HEK293T (cell line): Measurements from ENCODE around the gene UTP14A.

ENCODE experiments used
- CTCF ChIA-PET: fragments of 350-600 bp; formaldehyde crosslinking; extraction: SDS; loops from one replicate; lab custom pipeline; 2021; ENCODE audit warnings: antibody characterized with exemption, inconsistent platforms; lab: Yijun Ruan, JAX
- POLR2A ChIA-PET: fragments of 350-600 bp; formaldehyde crosslinking; extraction: SDS; loops from one replicate; lab custom pipeline; 2020; ENCODE audit warnings: antibody characterized with exemption, inconsistent platforms; lab: Yijun Ruan, JAX
- DNase-seq: peaks from one replicate; pipeline ENCODE4 v3.0.0; 2012; ENCODE audit warnings: mixed read lengths; ENCODE audit errors: extremely low spot score
- ARNT ChIP-seq: fragments of 450-650 bp; IDR thresholded peaks from 2 replicates; pipeline ENCODE4 v1.6.1; 2017; ENCODE audit warnings: mild to moderate bottlenecking
- BHLHE40 ChIP-seq: fragments of 450-650 bp; IDR thresholded peaks from 2 replicates; pipeline ENCODE4 v1.6.1; 2016; ENCODE audit warnings: mild to moderate bottlenecking, moderate library complexity, borderline replicate concordance
- CTBP1 ChIP-seq: fragments of 450-650 bp; IDR thresholded peaks from 2 replicates; pipeline ENCODE4 v1.6.1; 2016; ENCODE audit warnings: borderline replicate concordance
- ELF4 ChIP-seq: fragments of 450-650 bp; IDR thresholded peaks from 2 replicates; pipeline ENCODE4 v1.6.1; 2017; ENCODE audit warnings: antibody characterized with exemption
- FOXA1 ChIP-seq: fragments of 450-650 bp; IDR thresholded peaks from 2 replicates; pipeline ENCODE4 v1.6.1; 2016; ENCODE audit warnings: mild to moderate bottlenecking
- FOXK2 ChIP-seq: fragments of 450-650 bp; IDR thresholded peaks from 2 replicates; pipeline ENCODE4 v1.6.1; 2016; ENCODE audit warnings: mild to moderate bottlenecking
- FOXM1 ChIP-seq: fragments of 450-650 bp; IDR thresholded peaks from 2 replicates; pipeline ENCODE4 v1.6.1; 2017; ENCODE audit warnings: mild to moderate bottlenecking, borderline replicate concordance
- HDGF ChIP-seq: fragments of 450-650 bp; IDR thresholded peaks from 2 replicates; pipeline ENCODE4 v1.6.1; 2017; ENCODE audit warnings: antibody characterized with exemption, borderline replicate concordance
- L3MBTL2 ChIP-seq: fragments of 450-650 bp; conservative IDR thresholded peaks from 2 replicates; pipeline ENCODE4 v1.6.1; 2016; ENCODE audit warnings: mild to moderate bottlenecking
- LEF1 ChIP-seq: fragments of 450-650 bp; IDR thresholded peaks from 2 replicates; pipeline ENCODE4 v1.6.1; 2017; ENCODE audit warnings: mild to moderate bottlenecking, borderline replicate concordance
- NFRKB ChIP-seq: fragments of 450-650 bp; IDR thresholded peaks from 2 replicates; pipeline ENCODE4 v1.6.1; 2016; ENCODE audit warnings: mild to moderate bottlenecking, moderate library complexity
- PKNOX1 ChIP-seq: fragments of 450-650 bp; IDR thresholded peaks from 2 replicates; pipeline ENCODE4 v1.6.1; 2016
- SP1 ChIP-seq: fragments of 450-650 bp; IDR thresholded peaks from 2 replicates; pipeline ENCODE4 v1.6.1; 2017
- SUZ12 ChIP-seq: fragments of 450-650 bp; IDR thresholded peaks from 2 replicates; pipeline ENCODE4 v1.6.1; 2016; ENCODE audit warnings: mild to moderate bottlenecking
- TARDBP ChIP-seq: fragments of 450-650 bp; IDR thresholded peaks from 2 replicates; pipeline ENCODE4 v1.6.1; 2016
- ZNF384 ChIP-seq: fragments of 450-650 bp; IDR thresholded peaks from 2 replicates; pipeline ENCODE4 v1.6.1; 2016

UTP14A gene

GRCh38 chrX:129955682-129956081 lies 49.7 kb downstream of the UTP14A start:
- POLR2A ChIA-PET, result interaction anchor here (1.5 kb wide), 1 partner anchor 24 kb away, joined by 3 read pairs; no protein-coding TSS in a partner anchor
- no peak for DNase-seq
- CTCF ChIA-PET, result interaction anchor here (0.9 kb wide), 1 partner anchor 105 kb away, joined by 3 read pairs; no protein-coding TSS in a partner anchor
- TF ChIP-seq FOXA1, result no peak
- TF ChIP-seq LEF1, result no peak
- TF ChIP-seq HDGF, result no peak
- TF ChIP-seq ARNT, result no peak
- TF ChIP-seq CTBP1, result no peak
- no peak for TF ChIP-seq FOXK2
- TF ChIP-seq TARDBP, result no peak
- no peak for TF ChIP-seq PKNOX1
- TF ChIP-seq SUZ12, result no peak
- TF ChIP-seq SP1, result no peak
- TF ChIP-seq ELF4, result no peak
- TF ChIP-seq NFRKB, result no peak
- no peak for TF ChIP-seq BHLHE40
- no peak for TF ChIP-seq FOXM1
- no peak for TF ChIP-seq ZNF384
- no peak for TF ChIP-seq L3MBTL2

- no peak for DNase-seq
- ChIA-PET CTCF (interaction anchor here (0.9 kb wide), 1 partner anchor 104 kb away, joined by 3 read pairs; no protein-coding TSS in a partner anchor), POLR2A (interaction anchor here (1.5 kb wide), 1 partner anchor 25 kb away, joined by 3 read pairs; no protein-coding TSS in a partner anchor)
- TF ChIP-seq ARNT (no peak), FOXA1 (no peak), SP1 (no peak), FOXM1 (no peak), ELF4 (no peak), HDGF (no peak), NFRKB (no peak), FOXK2 (no peak)
Measured at GRCh38 chrX:129956145-129956544, 50.2 kb downstream of the UTP14A start.

- TF ChIP-seq FOXM1, result no peak
- no peak for TF ChIP-seq SP1
- TF ChIP-seq HDGF, result no peak
- no peak for TF ChIP-seq FOXA1
- no peak for TF ChIP-seq BHLHE40
- no peak for TF ChIP-seq ZNF384
- no peak for TF ChIP-seq L3MBTL2
- TF ChIP-seq NFRKB, result no peak
- no peak for TF ChIP-seq CTBP1
- no peak for TF ChIP-seq ELF4
- no peak for TF ChIP-seq TARDBP
- CTCF ChIA-PET, result interaction anchor here (0.9 kb wide), 1 partner anchor 104 kb away, joined by 3 read pairs; no protein-coding TSS in a partner anchor
- no peak for DNase-seq
- POLR2A ChIA-PET, result interaction anchor here (0.6 to 1.5 kb wide), 6 partner anchors 14 to 71 kb away, joined by 3 to 4 read pairs (median 3); partner anchors contain the start of gene UTP14A
Measured at GRCh38 chrX:129956765-129957164, 50.8 kb downstream of the UTP14A start.

- ChIA-PET POLR2A (interaction anchor here (0.6 to 1.5 kb wide), 7 partner anchors 13 to 70 kb away, joined by 3 to 4 read pairs (median 3); partner anchors contain the start of gene UTP14A), CTCF (no interaction called here)
- TF ChIP-seq ELF4 (no peak), SUZ12 (no peak), PKNOX1 (no peak), L3MBTL2 (peak; percentile 78), FOXK2 (no peak)
- peak; percentile 85 for DNase-seq
Measured at GRCh38 chrX:129957241-129958082, 51.5 kb downstream of the UTP14A start.

GRCh38 chrX:129958083-129958465 lies 52.1 kb downstream of the UTP14A start:
- TF ChIP-seq ZNF384, result no peak
- no peak for TF ChIP-seq SUZ12
- TF ChIP-seq ELF4, result no peak
- TF ChIP-seq FOXA1, result no peak
- no peak for TF ChIP-seq HDGF
- no peak for TF ChIP-seq TARDBP
- TF ChIP-seq NFRKB, result no peak
- TF ChIP-seq PKNOX1, result no peak
- no peak for TF ChIP-seq ARNT
- TF ChIP-seq BHLHE40, result no peak
- TF ChIP-seq SP1, result no peak
- TF ChIP-seq LEF1, result no peak
- no peak for TF ChIP-seq FOXM1
- TF ChIP-seq FOXK2, result no peak
- TF ChIP-seq L3MBTL2, result no peak
- no peak for TF ChIP-seq CTBP1
- no peak for DNase-seq
- CTCF ChIA-PET, result no interaction called here
- POLR2A ChIA-PET, result interaction anchor here (1.5 kb wide), 2 partner anchors 13 to 52 kb away, joined by 3 to 4 read pairs; partner anchors contain the start of gene UTP14A
